ENCODE measurements around the gene BATF. TPM values are rescaled to one million over a fixed set of nuclear protein-coding genes. Genes with fewer than 3 reads are reported as not detected.

The BATF gene
- total and polyA plus RNA-seq, 2 of the 8 experiments (the other 6 are each of a cell fraction or from before 2014, with no cell fraction given): not detected

Other genes with a start within 250 kb of the BATF start
- 51.5 and 51.8 TPM in 2 replicates for gene FOS, start 243.6 kb upstream of the BATF start, total RNA-seq (2021; fragmentation: NEBNext Ultra II Directional; extraction: Animal tissue kit (Norgen Biotek cat#: 25700))
- 50.2 and 74.5 TPM in 2 replicates for gene FOS, start 243.6 kb upstream of the BATF start, polyA plus RNA-seq (2011; rRNA removed)
- gene JDP2, start 94.4 kb upstream of the BATF start, total RNA-seq (2021; fragmentation: NEBNext Ultra II Directional; extraction: Animal tissue kit (Norgen Biotek cat#: 25700)): 23.6 and 27.2 TPM in 2 replicates
- gene JDP2, start 94.4 kb upstream of the BATF start, polyA plus RNA-seq (2011; rRNA removed): 8.9 and 18.8 TPM in 2 replicates
- 7.1 and 12.9 TPM in 2 replicates for gene FLVCR2, start 56.2 kb downstream of the BATF start, total RNA-seq (2021; fragmentation: NEBNext Ultra II Directional; extraction: Animal tissue kit (Norgen Biotek cat#: 25700))
- gene FLVCR2, start 56.2 kb downstream of the BATF start, polyA plus RNA-seq (2011; rRNA removed): 6.3 and 8.2 TPM in 2 replicates
- gene ERG28, start 138.4 kb downstream of the BATF start, total RNA-seq (2021; fragmentation: NEBNext Ultra II Directional; extraction: Animal tissue kit (Norgen Biotek cat#: 25700)): 30.5 and 32.6 TPM in 2 replicates
- 45.3 and 56.7 TPM in 2 replicates for gene ERG28, start 138.4 kb downstream of the BATF start, polyA plus RNA-seq (2011; rRNA removed)
- 44.6 and 45.9 TPM in 2 replicates for gene TTLL5, start 138.8 kb downstream of the BATF start, total RNA-seq (2021; fragmentation: NEBNext Ultra II Directional; extraction: Animal tissue kit (Norgen Biotek cat#: 25700))
- 14.8 and 16.1 TPM in 2 replicates for gene TTLL5, start 138.8 kb downstream of the BATF start, polyA plus RNA-seq (2011; rRNA removed)

All from H1 (cell line).